Activated naive CD4-positive, alpha-beta T cell treated with anti-CD3 and anti-CD28 coated beads, Interleukin-2, amount 10 ng/mL, durations not matched to agents 7 days and 5 days (primary cell): ENCODE results near the gene NDUFS2.

Source experiments
- CTCF ChIA-PET: fragments of 350-600 bp; sonication (Branson Sonifier 250); formaldehyde crosslinking; loops from one replicate; lab custom pipeline; 2021; ENCODE audit warnings: antibody characterized with exemption; lab: Charles Lee
- DNase-seq: peaks from one replicate; pipeline ENCODE4 v3.0.0-alpha.2; 2020
- H3K27ac Mint-ChIP-seq: one replicate; pipeline ENCODE4 v1.8.0; 2021; ENCODE audit warnings: mild to moderate bottlenecking, moderate library complexity, mixed read lengths
- H3K27me3 Mint-ChIP-seq: one replicate; pipeline ENCODE4 v1.8.0; 2021; ENCODE audit warnings: mild to moderate bottlenecking, mixed read lengths
- H3K36me3 Mint-ChIP-seq: one replicate; pipeline ENCODE4 v1.8.0; 2021; ENCODE audit warnings: mixed read lengths
- H3K4me1 Mint-ChIP-seq: one replicate; pipeline ENCODE4 v1.8.0; 2021; ENCODE audit warnings: mixed read lengths
- H3K4me3 Mint-ChIP-seq: one replicate; pipeline ENCODE4 v1.8.0; 2021; ENCODE audit warnings: mild to moderate bottlenecking, moderate library complexity, mixed read lengths
- H3K9me3 Mint-ChIP-seq: one replicate; pipeline ENCODE4 v1.8.0; 2021; ENCODE audit warnings: mixed read lengths

The NDUFS2 gene

GRCh38 chr1:161206411-161207140, 4.4 kb downstream of the NDUFS2 start:
- CTCF ChIA-PET = interaction anchor here (0.9 to 7.6 kb wide), 6 partner anchors 11 to 176 kb away, joined by 3 to 42 read pairs (median 8); partner anchors contain the start of gene TOMM40L
- Mint-ChIP-seq H3K9me3 (no peaks in the 10 kb centered on the region), H3K27me3 (no peaks in the 10 kb centered on the region), H3K4me1 (peaks cover 65% of the 10 kb centered on the region), H3K36me3 (peaks cover 71% of the 10 kb centered on the region), H3K27ac (no peak overlapping the region), H3K4me3 (no peak overlapping the region)
- no peak for DNase-seq

GRCh38 chr1:161207173-161207572, 5.0 kb downstream of the NDUFS2 start:
- Mint-ChIP-seq H3K4me1 (peaks cover 59% of the 10 kb centered on the region), H3K9me3 (no peaks in the 10 kb centered on the region), H3K36me3 (peaks cover 76% of the 10 kb centered on the region), H3K4me3 (no peak overlapping the region), H3K27me3 (no peaks in the 10 kb centered on the region), H3K27ac (no peak overlapping the region)
- CTCF ChIA-PET = interaction anchor here (1.3 to 7.6 kb wide), 3 partner anchors 10 to 19 kb away, joined by 3 to 42 read pairs (median 4); partner anchors contain the start of gene TOMM40L
- DNase-seq = no peak

GRCh38 chr1:161209790-161210409, 7.7 kb downstream of the NDUFS2 start:
- CTCF ChIA-PET = interaction anchor here (0.8 to 6.1 kb wide), 9 partner anchors 7 to 165 kb away, joined by 4 to 94 read pairs (median 7); partner anchors contain the start of genes APOA2, CFAP126, NDUFS2 and PPOX
- no peaks in the 10 kb centered on the region for H3K9me3 Mint-ChIP-seq
- DNase-seq = peak; percentile 83
- no peak overlapping the region for H3K4me3 Mint-ChIP-seq
- peak overlapping the region; percentile 82 for H3K27ac Mint-ChIP-seq
- H3K4me1 Mint-ChIP-seq = peaks cover 47% of the 10 kb centered on the region
- H3K27me3 Mint-ChIP-seq = no peaks in the 10 kb centered on the region
- H3K36me3 Mint-ChIP-seq = peaks cover 80% of the 10 kb centered on the region

- CTCF ChIA-PET = interaction anchor here (1.3 kb wide), 1 partner anchor 23 kb away, joined by 3 read pairs; no protein-coding TSS in a partner anchor
- H3K27me3 Mint-ChIP-seq = no peaks in the 10 kb centered on the region
- no peak for DNase-seq
- peaks cover 54% of the 10 kb centered on the region for H3K4me1 Mint-ChIP-seq
- H3K4me3 Mint-ChIP-seq = no peak overlapping the region
- no peaks in the 10 kb centered on the region for H3K9me3 Mint-ChIP-seq
- H3K36me3 Mint-ChIP-seq = peaks cover 51% of the 10 kb centered on the region
- H3K27ac Mint-ChIP-seq = peak overlapping the region; percentile 75
Measured at GRCh38 chr1:161214369-161214768, 12.2 kb downstream of the NDUFS2 start.

- Mint-ChIP-seq H3K36me3 (peaks cover 44% of the 10 kb centered on the region), H3K9me3 (no peaks in the 10 kb centered on the region), H3K27me3 (peaks cover under 1% of the 10 kb centered on the region), H3K4me1 (peaks cover 49% of the 10 kb centered on the region), H3K4me3 (peak within 1 kb of the TSS; percentile 20), H3K27ac (peak within 1 kb of the TSS; percentile 75)
- no peak for DNase-seq
- CTCF ChIA-PET = interaction anchor here (1.3 to 5.3 kb wide), 2 partner anchors 12 to 23 kb away, joined by 3 to 29 read pairs; partner anchors contain the start of gene TOMM40L
Measured at GRCh38 chr1:161215076-161215475, 12.9 kb downstream of the NDUFS2 start, which contains the start of gene FCER1G. Gene FCER1G, plus strand, starts transcription at chr1:161215295. Its CDS starts 27 bp downstream, at chr1:161215322.

GRCh38 chr1:161216945-161217712, 15.0 kb downstream of the NDUFS2 start:
- no peak for DNase-seq
- Mint-ChIP-seq H3K4me1 (peaks cover 52% of the 10 kb centered on the region), H3K4me3 (no peak overlapping the region), H3K36me3 (peaks cover 28% of the 10 kb centered on the region), H3K9me3 (no peaks in the 10 kb centered on the region), H3K27me3 (peaks cover 5% of the 10 kb centered on the region), H3K27ac (no peak overlapping the region)
- CTCF ChIA-PET = interaction anchor here (0.7 to 5.3 kb wide), 8 partner anchors 10 to 219 kb away, joined by 3 to 29 read pairs (median 5); partner anchors contain the start of gene TOMM40L

GRCh38 chr1:161217831-161218230, 15.7 kb downstream of the NDUFS2 start:
- CTCF ChIA-PET = interaction anchor here (0.7 to 5.3 kb wide), 6 partner anchors 9 to 219 kb away, joined by 3 to 29 read pairs (median 9); partner anchors contain the start of gene TOMM40L
- DNase-seq = no peak
- Mint-ChIP-seq H3K4me1 (peaks cover 53% of the 10 kb centered on the region), H3K27ac (peak overlapping the region; percentile 78), H3K27me3 (peaks cover 5% of the 10 kb centered on the region), H3K36me3 (peaks cover 23% of the 10 kb centered on the region), H3K9me3 (no peaks in the 10 kb centered on the region), H3K4me3 (no peak overlapping the region)

GRCh38 chr1:161218301-161219077, 16.3 kb downstream of the NDUFS2 start:
- H3K27me3 Mint-ChIP-seq = peaks cover 5% of the 10 kb centered on the region
- peak overlapping the region; percentile 78 for H3K27ac Mint-ChIP-seq
- H3K4me3 Mint-ChIP-seq = no peak overlapping the region

GRCh38 chr1:161219078-161219892, 17.1 kb downstream of the NDUFS2 start:
- no peak for DNase-seq
- Mint-ChIP-seq H3K36me3 (peaks cover 8% of the 10 kb centered on the region), H3K27ac (no peak overlapping the region), H3K4me1 (peaks cover 53% of the 10 kb centered on the region), H3K4me3 (no peak overlapping the region), H3K9me3 (no peaks in the 10 kb centered on the region), H3K27me3 (peaks cover 5% of the 10 kb centered on the region)
- CTCF ChIA-PET = interaction anchor here (1.1 to 5.3 kb wide), 8 partner anchors 8 to 162 kb away, joined by 3 to 29 read pairs (median 8); partner anchors contain the start of gene TOMM40L

More at GRCh38 chr1:161218301-161219077, 16.3 kb downstream of the NDUFS2 start:
- DNase-seq = no peak
- H3K36me3 Mint-ChIP-seq = peaks cover 16% of the 10 kb centered on the region
- H3K4me1 Mint-ChIP-seq = peaks cover 54% of the 10 kb centered on the region
- no peaks in the 10 kb centered on the region for H3K9me3 Mint-ChIP-seq
- CTCF ChIA-PET = interaction anchor here (1.1 to 5.3 kb wide), 8 partner anchors 8 to 163 kb away, joined by 3 to 29 read pairs (median 8); partner anchors contain the start of gene TOMM40L

GRCh38 chr1:161220002-161220401, 17.8 kb downstream of the NDUFS2 start:
- CTCF ChIA-PET = interaction anchor here (1.2 to 7.8 kb wide), 8 partner anchors 7 to 162 kb away, joined by 4 to 94 read pairs (median 11); partner anchors contain the start of gene TOMM40L
- Mint-ChIP-seq H3K9me3 (no peaks in the 10 kb centered on the region), H3K27me3 (peaks cover 5% of the 10 kb centered on the region), H3K4me1 (peaks cover 48% of the 10 kb centered on the region), H3K4me3 (no peak overlapping the region), H3K36me3 (peaks cover 3% of the 10 kb centered on the region), H3K27ac (no peak overlapping the region)
- DNase-seq = no peak

GRCh38 chr1:161222175-161223019, 20.2 kb downstream of the NDUFS2 start:
- CTCF ChIA-PET = interaction anchor here (0.7 to 9.7 kb wide), 7 partner anchors 12 to 305 kb away, joined by 3 to 94 read pairs (median 21); no protein-coding TSS in a partner anchor
- H3K36me3 Mint-ChIP-seq = peaks cover under 1% of the 10 kb centered on the region
- no peak overlapping the region for H3K4me3 Mint-ChIP-seq
- no peak overlapping the region for H3K27ac Mint-ChIP-seq
- DNase-seq = no peak
- peaks cover 5% of the 10 kb centered on the region for H3K27me3 Mint-ChIP-seq
- peaks cover 54% of the 10 kb centered on the region for H3K4me1 Mint-ChIP-seq
- no peaks in the 10 kb centered on the region for H3K9me3 Mint-ChIP-seq
